WTC11 (cell line): ENCODE data around the gene FABP3. TPM values are rescaled to one million over a fixed set of nuclear protein-coding genes. Genes with fewer than 3 reads are reported as not detected.

Experiments used
- ATAC-seq: fragments of 200-7000 bp; cut with Tn5 transposase; 2 replicates; pipeline ENCODE4 v1.10.0; 2021; ENCODE audit warnings: mild to moderate bottlenecking, moderate library complexity
- CTCF ChIA-PET: fragments of 300-600 bp; sonication (Branson Sonifier 250); formaldehyde crosslinking; loops from one replicate; lab custom pipeline; 2021; ENCODE audit warnings: antibody characterized with exemption; lab: Charles Lee
- POLR2A ChIA-PET: fragments of 350-600 bp; sonication (Branson Sonifier 250); formaldehyde crosslinking; loops from one replicate; lab custom pipeline; 2021; ENCODE audit warnings: antibody characterized with exemption; lab: Charles Lee
- DNase-seq: peaks from one replicate; pipeline ENCODE4 v3.0.0; 2021; ENCODE audit warnings: low spot score
- H3K27ac Mint-ChIP-seq: 2 replicates; pipeline ENCODE4 v1.8.0; 2021; ENCODE audit warnings: mixed read lengths
- H3K27me3 Mint-ChIP-seq: 2 replicates; pipeline ENCODE4 v1.8.0; 2021; ENCODE audit warnings: low read depth, mild to moderate bottlenecking, moderate library complexity, mixed read lengths
- H3K36me3 Mint-ChIP-seq: 2 replicates; pipeline ENCODE4 v1.8.0; 2021; ENCODE audit warnings: mixed read lengths
- H3K4me1 Mint-ChIP-seq: 2 replicates; pipeline ENCODE4 v1.8.0; 2022; ENCODE audit warnings: mixed read lengths
- H3K4me3 Mint-ChIP-seq: 2 replicates; pipeline ENCODE4 v1.8.0; 2021; ENCODE audit warnings: mild to moderate bottlenecking, moderate library complexity, mixed read lengths
- H3K9me3 Mint-ChIP-seq: 2 replicates; pipeline ENCODE4 v1.8.0; 2021; ENCODE audit warnings: mixed read lengths
- ARID4B ChIP-seq: sonication (generic); formaldehyde crosslinking; IDR thresholded peaks from 2 replicates; pipeline ENCODE4 v1.8.0; 2023; ENCODE audit warnings: missing genetic modification reagents, mild to moderate bottlenecking, borderline replicate concordance
- ATF2 ChIP-seq: sonication (generic); formaldehyde crosslinking; IDR thresholded peaks from 2 replicates; pipeline ENCODE4 v1.8.1; 2022; ENCODE audit warnings: low read depth, missing genetic modification reagents, borderline replicate concordance
- CDX4 ChIP-seq: fragments of 250-450 bp; sonication (Bioruptor Pico); IDR thresholded peaks from 2 replicates; pipeline ENCODE4 v1.9.0; 2021; ENCODE audit warnings: moderate library complexity, mild to moderate bottlenecking, inconsistent platforms, borderline replicate concordance
- CREB1 ChIP-seq: sonication (generic); formaldehyde crosslinking; IDR thresholded peaks from 2 replicates; pipeline ENCODE4 v1.8.0; 2023; ENCODE audit warnings: mild to moderate bottlenecking, missing genetic modification reagents
- CREM ChIP-seq: sonication (generic); formaldehyde crosslinking; IDR thresholded peaks from 2 replicates; pipeline ENCODE4 v1.8.1; 2022; ENCODE audit warnings: mild to moderate bottlenecking, missing genetic modification reagents, moderate library complexity
- CTCF ChIP-seq: fragments of 200-600 bp; IDR thresholded peaks from 2 replicates; pipeline ENCODE4 v1.8.0; 2022; ENCODE audit warnings: antibody characterized with exemption
- ESRRA ChIP-seq: sonication (generic); formaldehyde crosslinking; IDR thresholded peaks from 2 replicates; pipeline ENCODE4 v1.8.1; 2022; ENCODE audit warnings: mild to moderate bottlenecking, missing genetic modification reagents, borderline replicate concordance
- GRHL2 ChIP-seq: fragments of 250-450 bp; sonication (Bioruptor Pico); IDR thresholded peaks from 2 replicates; pipeline ENCODE4 v1.8.0; 2022; ENCODE audit warnings: mild to moderate bottlenecking, moderate library complexity; ENCODE audit not compliant: insufficient replicate concordance, severe bottlenecking
- NFE2L1 ChIP-seq: sonication (generic); formaldehyde crosslinking; IDR thresholded peaks from 2 replicates; pipeline ENCODE4 v1.8.1; 2023; ENCODE audit warnings: missing genetic modification reagents
- RELA ChIP-seq: sonication (generic); formaldehyde crosslinking; IDR thresholded peaks from 2 replicates; pipeline ENCODE4 v1.8.1; 2022; ENCODE audit warnings: missing genetic modification reagents, mild to moderate bottlenecking, borderline replicate concordance
- TCF7 ChIP-seq: sonication (generic); formaldehyde crosslinking; IDR thresholded peaks from 2 replicates; pipeline ENCODE4 v1.8.0; 2022; ENCODE audit warnings: mild to moderate bottlenecking, low read depth, missing genetic modification reagents, moderate library complexity
- TEAD1 ChIP-seq: sonication (generic); formaldehyde crosslinking; IDR thresholded peaks from 2 replicates; pipeline ENCODE4 v1.8.0; 2022; ENCODE audit warnings: mild to moderate bottlenecking, missing genetic modification reagents
- ZNF281 ChIP-seq: sonication (generic); formaldehyde crosslinking; IDR thresholded peaks from 2 replicates; pipeline ENCODE4 v1.8.0; 2023; ENCODE audit warnings: mild to moderate bottlenecking, missing genetic modification reagents
- ZNF425 ChIP-seq: fragments of 250-450 bp; sonication (Bioruptor Pico); conservative IDR thresholded peaks from 2 replicates; pipeline ENCODE4 v1.9.0; 2021; ENCODE audit warnings: mild to moderate bottlenecking
- total RNA-seq: library from RNA; stranded (reverse); gene quantifications from 3 replicates; pipeline ENCODE4 v1.2.3, GENCODE V29; 2021

FABP3 gene
- total RNA-seq, 1 experiment from 2014 or later: 25.0 TPM

- ATAC-seq (no peak), DNase-seq (no peak)
- peak overlapping the region; percentile 70 for H3K4me3 Mint-ChIP-seq
- H3K27ac Mint-ChIP-seq: peak overlapping the region; percentile 80
- H3K27me3 Mint-ChIP-seq: peaks cover 4% of the 10 kb centered on the region
- CTCF ChIA-PET: interaction anchor here (0.5 to 5.8 kb wide), 14 partner anchors 10 to 602 kb away, joined by 3 to 85 read pairs (median 6); no protein-coding TSS in a partner anchor
- TF ChIP-seq TCF7: no peak
- TF ChIP-seq ATF2 (CRISPR knock-in tag): no peak
- no peak for TF ChIP-seq CREM (CRISPR knock-in tag)
- 0 out of 2 replicates have a peak, but pooled peaks have one; percentile 8 for TF ChIP-seq TEAD1
- H3K9me3 Mint-ChIP-seq: no peaks in the 10 kb centered on the region
- H3K36me3 Mint-ChIP-seq: no peaks in the 10 kb centered on the region
- POLR2A ChIA-PET: interaction anchor here (0.6 to 2.1 kb wide), 17 partner anchors 10 to 880 kb away, joined by 3 to 15 read pairs (median 4); partner anchors contain the start of genes PEF1, SERINC2, SNRNP40 and ZCCHC17
- H3K4me1 Mint-ChIP-seq: peaks cover 48% of the 10 kb centered on the region
Observed at GRCh38 chr1:31373897-31374486, 1.1 kb upstream of the FABP3 start.

- no peak for TF ChIP-seq CTCF
- TF ChIP-seq ZNF425: no peak
- TF ChIP-seq CREB1 (CRISPR knock-in tag): no peak
- TF ChIP-seq CDX4: no peak
- Mint-ChIP-seq H3K9me3 (no peaks in the 10 kb centered on the region), H3K27ac (peak overlapping the region; percentile 30; the same call in 1 of the 2 replicates), H3K4me1 (peaks cover 52% of the 10 kb centered on the region), H3K4me3 (peak overlapping the region; percentile 70), H3K27me3 (peaks cover 4% of the 10 kb centered on the region), H3K36me3 (peaks cover 5% of the 10 kb centered on the region; the same call in 1 of the 2 replicates)
- ATAC-seq (peak; percentile 3), DNase-seq (no peak)
- POLR2A ChIA-PET: interaction anchor here (1.8 to 2.1 kb wide), 3 partner anchors 22 to 75 kb away, joined by 14 to 15 read pairs (median 14); partner anchors contain the start of genes SERINC2, SNRNP40 and ZCCHC17
- CTCF ChIA-PET: interaction anchor here (0.9 to 5.8 kb wide), 9 partner anchors 23 to 260 kb away, joined by 3 to 85 read pairs (median 10); no protein-coding TSS in a partner anchor
Observed at GRCh38 chr1:31372751-31373055, 173 bp downstream of the FABP3 start.

GRCh38 chr1:31372051-31372450 is 825 bp downstream of the FABP3 start:
- no peak overlapping the region for H3K27ac Mint-ChIP-seq
- DNase-seq (no peak), ATAC-seq (no peak)
- peaks cover 58% of the 10 kb centered on the region for H3K4me1 Mint-ChIP-seq
- ChIA-PET POLR2A (interaction anchor here (2.1 kb wide), 1 partner anchor 75 kb away, joined by 15 read pairs; the partner anchor contains the start of genes SNRNP40 and ZCCHC17), CTCF (interaction anchor here (1.6 to 5.8 kb wide), 4 partner anchors 23 to 177 kb away, joined by 5 to 85 read pairs (median 34); partner anchors contain the start of genes SNRNP40 and ZCCHC17)
- peaks cover 5% of the 10 kb centered on the region; the same call in 1 of the 2 replicates for H3K36me3 Mint-ChIP-seq
- no peaks in the 10 kb centered on the region for H3K9me3 Mint-ChIP-seq
- H3K27me3 Mint-ChIP-seq: peaks cover 4% of the 10 kb centered on the region
- peak overlapping the region; percentile 70 for H3K4me3 Mint-ChIP-seq
- TF ChIP-seq GRHL2 (CRISPR knock-in tag) (no peak), NFE2L1 (CRISPR knock-in tag) (no peak), ZNF281 (CRISPR knock-in tag) (no peak), ARID4B (CRISPR knock-in tag) (no peak), ESRRA (CRISPR knock-in tag) (no peak), RELA (no peak)
